GM19328 (cell line): ENCODE results near the gene ITPR2.
"Not testable (repeated sequence)": the region's sequence is repeated elsewhere in the genome, so short reads cannot be mapped to it uniquely, and the experiment has no call there.

Source experiments
- ATAC-seq: cut with Tn5 transposase; IDR thresholded peaks from one replicate; pipeline ENCODE4 v1.9.1; 2021; ENCODE audit warnings: mild to moderate bottlenecking, moderate library complexity; ENCODE audit not compliant: unreplicated experiment

Gene ITPR2

DNA sequence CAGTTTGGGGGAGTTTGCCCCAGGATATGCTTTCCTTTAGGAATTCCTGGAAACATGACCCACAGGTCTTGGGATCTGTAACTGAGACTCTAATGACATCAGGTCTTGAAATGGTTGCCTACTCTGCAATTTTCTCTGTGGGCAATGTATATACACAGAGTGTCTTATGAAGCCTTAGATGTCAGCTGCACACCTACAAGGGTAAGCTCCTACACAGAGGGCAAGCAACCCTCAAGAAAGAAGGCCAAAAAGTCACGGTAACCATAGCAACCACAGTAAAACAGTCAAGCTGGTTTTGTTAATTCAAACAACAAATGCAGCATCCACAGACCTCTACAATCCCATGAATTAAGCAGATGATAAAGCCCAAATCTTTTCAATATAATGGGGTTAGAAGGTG is 344.6 kb downstream of the ITPR2 start:
- ATAC-seq = no peak

DNA sequence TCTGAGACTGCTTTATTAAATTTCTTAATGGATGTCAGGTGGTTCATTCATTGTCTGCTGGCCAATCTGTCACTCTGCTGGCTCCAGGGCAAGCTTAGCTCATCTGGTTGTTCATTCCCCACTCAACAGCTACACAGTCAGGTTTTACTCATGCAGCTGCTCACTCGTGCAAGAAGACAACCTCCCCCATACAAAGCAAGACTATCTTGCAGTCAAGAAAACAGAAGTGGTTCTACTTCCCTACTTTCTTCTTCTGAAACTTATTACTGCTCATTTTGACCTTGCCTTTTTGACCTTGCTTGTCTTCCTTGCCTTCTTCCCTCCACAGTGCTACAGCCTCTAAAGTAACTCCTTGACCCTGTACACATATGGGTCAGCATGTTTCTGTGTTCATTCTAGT is 359.7 kb downstream of the ITPR2 start:
- peak; percentile 85 for ATAC-seq

DNA sequence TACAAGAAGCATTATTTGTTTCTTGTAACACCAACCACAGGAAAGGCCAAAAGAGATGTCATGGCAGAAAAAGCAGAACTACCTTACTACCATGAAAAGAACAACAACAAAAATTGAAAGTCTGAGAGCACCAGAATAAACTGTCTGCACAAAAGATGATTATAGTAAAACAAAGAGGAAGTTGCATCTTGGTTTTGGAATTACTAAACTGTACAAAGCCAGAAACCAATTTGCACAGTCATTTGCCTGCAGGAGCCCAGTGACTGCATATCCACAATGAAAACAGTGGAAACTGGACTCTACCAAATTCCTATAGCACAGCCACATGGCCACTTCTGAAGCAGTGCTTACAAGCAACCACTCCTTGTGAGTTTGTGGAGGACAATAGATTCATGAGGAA is 361.4 kb downstream of the ITPR2 start:
- peak; percentile 65 for ATAC-seq

GRCh38 chr12:26469421-26470180 is 363.4 kb downstream of the ITPR2 start:
- ATAC-seq = no peak

- no peak for ATAC-seq
Observed at GRCh38 chr12:26467351-26467750, 365.6 kb downstream of the ITPR2 start.

GRCh38 chr12:26466726-26467125 is 366.3 kb downstream of the ITPR2 start:
- no peak for ATAC-seq

DNA sequence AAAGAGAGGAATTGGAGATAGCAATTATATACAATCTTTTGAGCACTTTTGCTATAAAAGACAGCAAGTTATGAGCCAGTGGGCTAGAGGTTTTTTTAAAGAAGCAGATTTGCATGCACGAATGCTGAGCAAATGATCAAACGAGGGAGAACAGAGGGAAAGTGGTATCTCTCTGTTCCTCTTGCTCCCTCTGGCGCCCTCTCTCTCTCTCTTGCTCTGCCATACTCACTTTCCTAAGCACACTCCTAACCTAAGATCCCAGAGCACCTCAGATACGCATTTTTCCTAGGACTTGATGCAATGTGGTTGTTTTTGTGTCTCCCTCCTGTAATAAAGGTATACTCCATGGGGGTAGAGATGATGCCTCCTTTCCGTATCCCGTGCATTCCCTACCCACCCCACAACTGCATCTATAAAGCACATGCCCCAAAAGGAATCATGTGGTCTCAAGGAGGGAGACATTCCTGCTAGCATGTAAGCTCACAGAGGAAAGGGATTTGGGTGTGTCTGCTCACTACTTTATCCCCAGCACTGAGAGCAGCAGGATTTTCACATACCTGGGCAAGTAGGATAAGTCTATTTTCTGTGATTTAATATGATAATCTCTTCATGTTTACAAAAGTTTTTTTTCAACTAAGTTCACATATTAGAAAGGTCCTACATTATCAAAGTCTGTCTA is 367.4 kb downstream of the ITPR2 start:
- no peak for ATAC-seq

GRCh38 chr12:26461776-26462175 is 371.2 kb downstream of the ITPR2 start:
- no peak for ATAC-seq

DNA sequence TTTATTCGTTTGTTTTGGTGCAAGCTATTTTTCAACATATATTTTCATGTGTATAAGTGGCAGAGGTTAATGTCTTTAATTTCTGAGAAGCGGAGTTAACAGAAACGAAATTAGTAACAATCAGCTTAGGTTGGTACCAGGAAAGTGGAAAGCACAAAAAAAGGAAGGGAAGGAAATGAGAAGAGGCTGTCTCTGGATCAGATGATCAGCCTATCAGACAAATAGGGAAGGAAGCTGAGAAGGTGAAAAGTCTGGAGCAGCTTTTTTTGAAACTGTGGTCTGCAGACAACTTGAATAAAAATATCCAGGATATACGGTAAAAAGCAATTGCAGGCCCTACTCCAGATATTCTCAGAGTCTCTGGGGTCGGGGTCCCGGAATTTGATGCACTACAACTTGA is 372.6 kb downstream of the ITPR2 start:
- no peak for ATAC-seq

- ATAC-seq = no peak
Observed at GRCh38 chr12:26455936-26456574, 376.9 kb downstream of the ITPR2 start.

- no peak for ATAC-seq
Observed at GRCh38 chr12:26453246-26453645, 379.7 kb downstream of the ITPR2 start.

DNA sequence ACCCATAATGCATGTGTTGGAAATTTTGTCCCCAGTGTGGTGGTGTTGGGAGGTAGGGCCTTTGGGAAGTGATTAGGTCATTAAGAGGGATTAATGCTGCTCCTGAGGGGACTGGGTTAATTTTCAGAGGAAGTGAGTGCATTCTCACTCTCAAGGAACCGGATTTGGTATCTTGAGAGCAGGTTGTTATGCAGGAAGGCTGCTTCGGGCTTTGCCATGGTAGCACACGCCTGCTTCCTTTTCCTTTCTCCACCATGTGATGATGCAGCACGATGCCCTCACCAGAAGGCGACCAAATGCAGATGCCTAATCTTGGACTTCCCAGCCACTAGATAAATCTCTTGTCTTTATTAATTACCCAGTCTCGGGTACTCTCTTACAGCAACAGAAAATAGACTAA is 380.5 kb downstream of the ITPR2 start:
- ATAC-seq = no peak

DNA sequence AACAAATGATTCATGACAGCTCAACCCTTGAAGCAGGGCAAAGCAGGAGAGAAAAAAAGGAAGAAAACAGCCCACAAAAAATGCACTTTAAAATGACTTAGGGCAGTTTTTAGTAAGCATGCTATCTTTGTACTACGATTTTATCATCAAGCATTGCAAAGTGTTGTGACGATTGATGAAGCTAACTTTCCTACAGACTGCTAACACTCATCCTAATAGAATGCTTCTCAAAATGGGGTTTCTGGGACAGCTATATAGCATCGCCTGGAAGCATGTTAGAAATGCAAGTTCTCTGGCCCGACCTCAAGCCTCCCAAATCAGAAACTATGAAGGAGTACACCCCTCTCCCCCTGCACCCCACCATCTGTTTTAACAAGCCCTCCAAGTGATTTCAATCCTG is 381.2 kb downstream of the ITPR2 start:
- ATAC-seq = no peak

- no peak for ATAC-seq
Observed at GRCh38 chr12:26445909-26446308, 387.1 kb downstream of the ITPR2 start.

GRCh38 chr12:26443309-26443708 is 389.7 kb downstream of the ITPR2 start:
- no peak for ATAC-seq

DNA sequence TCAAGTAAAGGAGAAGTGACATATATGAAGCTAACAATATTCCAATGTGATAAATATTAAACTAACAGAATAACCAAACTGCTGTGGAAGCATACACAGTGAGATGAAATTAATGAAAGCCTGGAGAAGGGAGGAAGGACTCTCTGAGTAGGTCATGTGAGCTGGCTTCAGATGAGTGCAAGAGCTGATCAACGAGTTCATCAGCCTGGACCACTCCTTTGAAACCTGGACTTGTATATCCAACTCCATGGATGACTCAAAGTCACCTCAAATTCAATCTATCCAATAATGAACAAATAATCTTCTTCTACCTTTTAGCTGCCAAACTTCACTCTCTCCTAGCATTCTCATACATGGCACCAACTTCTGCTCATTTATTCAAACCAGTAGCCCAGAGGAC is 391.6 kb downstream of the ITPR2 start:
- ATAC-seq = no peak

DNA sequence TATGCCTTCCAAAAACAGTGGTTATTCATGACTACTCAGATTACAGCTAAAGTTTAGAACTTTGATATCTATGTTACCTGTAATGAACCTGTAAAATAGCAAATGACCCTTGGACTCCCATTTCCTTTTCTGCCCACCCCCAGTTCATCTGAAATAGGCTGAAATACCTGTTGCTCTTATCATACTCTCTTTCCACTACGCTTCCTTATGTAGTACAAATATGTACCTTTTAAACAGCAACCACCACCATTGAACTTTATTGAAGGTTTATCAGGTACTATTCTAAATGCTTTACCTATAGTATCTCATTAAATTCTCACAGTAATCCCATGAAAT is 398.0 kb downstream of the ITPR2 start:
- ATAC-seq = no peak

GRCh38 chr12:26434299-26435068 is 398.5 kb downstream of the ITPR2 start:
- no peak for ATAC-seq

DNA sequence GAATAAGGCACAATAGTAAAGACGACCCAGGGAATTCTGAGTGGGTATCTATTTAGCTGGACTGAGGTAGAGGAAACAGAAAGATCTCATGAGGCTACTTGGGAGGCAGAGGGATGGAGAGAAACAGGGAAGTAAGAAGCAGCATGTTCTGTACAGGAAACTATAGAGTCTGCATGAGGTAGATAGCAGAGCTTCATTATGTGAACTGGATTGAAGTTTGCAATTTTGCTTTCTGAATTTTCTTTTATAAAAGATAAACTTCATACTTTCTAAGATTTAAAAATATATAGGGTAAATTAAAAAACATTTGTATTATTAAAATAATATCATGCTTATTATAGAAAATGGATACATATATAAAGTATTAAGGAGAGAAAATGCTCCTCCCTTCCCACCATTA is 399.3 kb downstream of the ITPR2 start:
- ATAC-seq = not testable (repeated sequence)

DNA sequence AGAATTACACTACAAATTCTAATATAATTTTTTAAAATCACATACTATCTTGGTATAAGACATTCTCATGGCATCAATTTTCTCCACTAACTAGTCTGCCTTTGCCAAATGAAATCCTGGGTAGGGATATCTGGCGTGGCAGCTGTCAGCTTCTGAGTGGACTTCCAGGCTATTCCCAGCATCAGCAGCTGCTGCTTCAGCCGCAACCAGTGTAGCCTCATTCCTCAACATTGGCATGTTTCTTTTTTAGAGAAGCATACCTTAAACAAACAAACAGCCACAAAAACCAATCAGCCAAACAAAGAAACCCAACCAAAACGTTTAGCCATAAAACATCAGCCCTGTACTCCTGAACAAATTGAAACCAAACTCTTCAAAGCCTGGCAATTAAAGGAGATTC is 401.8 kb downstream of the ITPR2 start:
- no peak for ATAC-seq

DNA sequence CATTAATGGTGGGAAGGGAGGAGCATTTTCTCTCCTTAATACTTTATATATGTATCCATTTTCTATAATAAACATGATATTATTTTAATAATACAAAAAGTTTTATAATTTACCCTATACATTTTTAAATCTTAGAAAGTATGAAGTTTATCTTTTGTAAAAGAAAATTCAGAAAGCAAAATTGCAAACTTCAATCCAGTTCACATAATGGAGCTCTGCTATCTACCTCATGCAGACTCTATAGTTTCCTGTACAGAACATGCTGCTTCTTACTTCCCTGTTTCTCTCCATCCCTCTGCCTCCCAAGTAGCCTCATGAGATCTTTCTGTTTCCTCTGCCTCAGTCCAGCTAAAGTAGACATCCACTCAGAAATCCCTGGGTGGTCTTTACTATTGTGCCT is 402.4 kb downstream of the ITPR2 start:
- not testable (repeated sequence) for ATAC-seq
